ENCODE measurements around the gene KCNQ1. TPM values are rescaled to one million over a fixed set of nuclear protein-coding genes. Genes with fewer than 3 reads are reported as not detected.

The KCNQ1 gene
- total RNA-seq, 3 donors from 2014 or later (not counting 1 experiment from before 2014, with no cell fraction given): 1.9 to 7.8 (median 3.3) TPM

DNA sequence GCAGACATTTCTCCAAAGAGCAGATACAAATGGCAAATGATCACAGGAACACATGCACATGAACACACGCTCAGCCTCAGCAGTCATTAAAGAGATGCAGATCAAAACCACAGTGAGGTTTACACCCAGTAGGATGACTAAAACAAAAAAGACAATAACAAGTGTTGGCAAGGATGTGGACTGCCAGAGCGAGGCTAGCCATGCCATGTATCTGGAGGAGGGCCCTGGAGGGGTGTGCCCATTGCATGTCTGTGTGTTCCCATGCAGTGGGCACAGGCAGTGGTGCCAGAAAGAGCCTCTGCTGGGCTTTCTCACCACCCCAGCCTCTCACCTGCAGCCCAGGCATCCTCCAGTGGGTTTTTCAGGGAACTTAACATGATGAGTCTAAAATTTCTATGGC, 309.2 kb downstream of the KCNQ1 start:
- Mint-ChIP-seq H3K27me3 (ENCODE audit: low read depth in 2 of 2) (peaks cover 7 to 10% of the 10 kb centered on the region in 2 donors), H3K36me3 (no peaks in the 10 kb centered on the region), H3K9me3 (no peaks in the 10 kb centered on the region), H3K4me3 (no peak overlapping the region), H3K4me1 (no peaks in the 10 kb centered on the region), H3K27ac (no peak overlapping the region)
- Histone ChIP-seq H3K4me3 (ENCODE audit: low read length) (no peak overlapping the region), H3K4me1 (ENCODE audit: control insufficient read depth, insufficient read depth, low read length) (no peaks in the 10 kb centered on the region), H3K36me3 (ENCODE audit: control insufficient read depth, insufficient read depth, low read length) (no peaks in the 10 kb centered on the region), H3K27ac (ENCODE audit: low read length) (no peak overlapping the region), H3K27me3 (ENCODE audit: control insufficient read depth, insufficient read depth, low read length) (no peaks in the 10 kb centered on the region), H3K9me3 (ENCODE audit: control insufficient read depth, insufficient read depth, low read length) (peaks cover 3% of the 10 kb centered on the region)
- ATAC-seq (no peak), DNase-seq (no peak)
- TF ChIP-seq, protein P1, sequence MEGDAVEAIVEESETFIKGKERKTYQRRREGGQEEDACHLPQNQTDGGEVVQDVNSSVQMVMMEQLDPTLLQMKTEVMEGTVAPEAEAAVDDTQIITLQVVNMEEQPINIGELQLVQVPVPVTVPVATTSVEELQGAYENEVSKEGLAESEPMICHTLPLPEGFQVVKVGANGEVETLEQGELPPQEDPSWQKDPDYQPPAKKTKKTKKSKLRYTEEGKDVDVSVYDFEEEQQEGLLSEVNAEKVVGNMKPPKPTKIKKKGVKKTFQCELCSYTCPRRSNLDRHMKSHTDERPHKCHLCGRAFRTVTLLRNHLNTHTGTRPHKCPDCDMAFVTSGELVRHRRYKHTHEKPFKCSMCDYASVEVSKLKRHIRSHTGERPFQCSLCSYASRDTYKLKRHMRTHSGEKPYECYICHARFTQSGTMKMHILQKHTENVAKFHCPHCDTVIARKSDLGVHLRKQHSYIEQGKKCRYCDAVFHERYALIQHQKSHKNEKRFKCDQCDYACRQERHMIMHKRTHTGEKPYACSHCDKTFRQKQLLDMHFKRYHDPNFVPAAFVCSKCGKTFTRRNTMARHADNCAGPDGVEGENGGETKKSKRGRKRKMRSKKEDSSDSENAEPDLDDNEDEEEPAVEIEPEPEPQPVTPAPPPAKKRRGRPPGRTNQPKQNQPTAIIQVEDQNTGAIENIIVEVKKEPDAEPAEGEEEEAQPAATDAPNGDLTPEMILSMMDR (IDR thresholded peaks at IDR 0.05): no peak
- intact Hi-C loops (cut with micrococcal nuclease): no loop called here
- 73% methylated on average over 2 of the region's 2 CpGs for WGBS (ENCODE audit: insufficient coverage)

DNA sequence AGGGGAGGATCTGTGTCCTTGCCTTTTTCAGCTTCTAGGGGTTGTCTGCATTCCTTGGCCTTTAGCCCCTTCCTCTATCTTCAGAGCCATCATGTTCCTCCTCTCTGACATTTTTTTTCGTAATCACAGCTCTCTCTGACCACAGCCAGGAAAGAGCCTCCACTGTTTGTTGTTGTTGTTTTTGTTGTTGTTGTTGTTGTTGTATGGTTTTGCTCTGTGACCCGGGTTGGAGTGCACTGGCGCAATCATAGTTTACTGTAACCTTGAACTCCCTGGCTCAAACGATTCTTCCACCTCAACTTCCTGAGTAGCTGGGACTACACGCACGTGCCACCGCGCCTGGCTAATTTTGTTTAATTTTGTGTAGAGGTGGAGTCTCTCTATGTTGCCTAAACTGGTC, 310.3 kb downstream of the KCNQ1 start:
- WGBS (ENCODE audit: insufficient coverage): 96% methylated on average over 5 of the region's 8 CpGs
- H3K9me3 Mint-ChIP-seq: no peaks in the 10 kb centered on the region
- TF ChIP-seq, protein P1 (IDR thresholded peaks at IDR 0.05): no peak

DNA sequence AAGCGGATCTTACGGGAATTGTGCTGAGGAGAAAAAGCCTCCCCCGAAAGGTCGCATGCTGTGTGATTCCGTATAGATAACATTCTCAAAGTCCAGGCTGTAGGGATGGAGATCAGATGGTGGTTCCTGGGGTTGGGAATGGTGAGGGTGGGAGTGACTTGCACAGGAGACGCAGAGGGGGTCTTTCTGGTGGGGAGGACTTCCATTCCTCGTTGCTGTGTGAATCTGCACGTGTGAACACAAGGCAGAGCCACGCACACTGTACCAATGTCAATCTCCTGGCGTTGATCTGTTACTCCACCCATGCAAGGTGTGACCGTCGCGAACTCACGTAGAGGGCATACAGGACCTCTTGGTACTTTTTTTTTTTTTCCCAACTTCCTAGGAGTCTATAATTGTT, 313.9 kb downstream of the KCNQ1 start:
- Histone ChIP-seq H3K4me3 (ENCODE audit: low read length) (no peak overlapping the region), H3K36me3 (ENCODE audit: control insufficient read depth, insufficient read depth, low read length) (no peaks in the 10 kb centered on the region), H3K9me3 (ENCODE audit: control insufficient read depth, insufficient read depth, low read length) (peaks cover 3% of the 10 kb centered on the region), H3K27me3 (ENCODE audit: control insufficient read depth, insufficient read depth, low read length) (no peaks in the 10 kb centered on the region), H3K4me1 (ENCODE audit: control insufficient read depth, insufficient read depth, low read length) (no peaks in the 10 kb centered on the region), H3K27ac (ENCODE audit: low read length) (no peak overlapping the region)
- DNase-seq: no peak
- Mint-ChIP-seq H3K4me3 (no peak overlapping the region), H3K4me1 (no peaks in the 10 kb centered on the region), H3K36me3 (no peaks in the 10 kb centered on the region), H3K9me3 (no peaks in the 10 kb centered on the region), H3K27me3 (ENCODE audit: low read depth in 2 of 2) (peaks cover 0 to 6% of the 10 kb centered on the region in 2 donors), H3K27ac (no peak overlapping the region)
- TF ChIP-seq, protein P1 (IDR thresholded peaks at IDR 0.05): no peak
- intact Hi-C loops (cut with micrococcal nuclease): no loop called here
- WGBS (ENCODE audit: insufficient coverage): 87% methylated on average over 14 of the region's 14 CpGs
- ATAC-seq: no peak

More for the DNA sequence above, 310.3 kb downstream of the KCNQ1 start:
- DNase-seq: no peak
- peaks cover 3% of the 10 kb centered on the region for H3K9me3 ChIP-seq (ENCODE audit: control insufficient read depth, insufficient read depth, low read length)
- Mint-ChIP-seq H3K27me3 (ENCODE audit: low read depth in 2 of 2) (peaks cover 7 to 10% of the 10 kb centered on the region in 2 donors), H3K4me1 (no peaks in the 10 kb centered on the region), H3K4me3 (no peak overlapping the region), H3K27ac (no peak overlapping the region), H3K36me3 (no peaks in the 10 kb centered on the region)
- H3K27ac ChIP-seq (ENCODE audit: low read length): no peak overlapping the region
- H3K4me3 ChIP-seq (ENCODE audit: low read length): no peak overlapping the region
- H3K27me3 ChIP-seq (ENCODE audit: control insufficient read depth, insufficient read depth, low read length): no peaks in the 10 kb centered on the region
- intact Hi-C loops (cut with micrococcal nuclease): no loop called here
- H3K4me1 ChIP-seq (ENCODE audit: control insufficient read depth, insufficient read depth, low read length): no peaks in the 10 kb centered on the region
- H3K36me3 ChIP-seq (ENCODE audit: control insufficient read depth, insufficient read depth, low read length): no peaks in the 10 kb centered on the region
- no peak for ATAC-seq
